ENCODE data around the gene PPM1A. TPM values are rescaled to one million over a fixed set of nuclear protein-coding genes. Genes with fewer than 3 reads are reported as not detected.

Gene PPM1A
- total RNA-seq, 1 experiment from 2014 or later = 52.3 TPM

- BruUV-seq (replicated peaks) = TSS peak; percentile 28
- no peaks in the 10 kb centered on the region for H3K36me3 ChIP-seq (ENCODE audit: insufficient read depth, low read length, poor library complexity, severe bottlenecking)
- intact Hi-C loops (cut with micrococcal nuclease; ENCODE audit: unreplicated experiment) = no loop called here
- ChIA-PET CTCF (interaction anchor here (0.5 to 0.6 kb wide), 2 partner anchors 18 to 57 kb away, joined by 4 to 5 read pairs; no protein-coding TSS in a partner anchor), POLR2A (ENCODE audit: low non-redundant PET) (interaction anchor here (0.5 kb wide), 1 partner anchor 64 kb away, joined by 3 read pairs; no protein-coding TSS in a partner anchor)
- peak; percentile 27 for DNase-seq (ENCODE audit: low spot score)
- H3K9me3 ChIP-seq (ENCODE audit: low read depth, low read length, poor library complexity, severe bottlenecking) = no peaks in the 10 kb centered on the region
- TF ChIP-seq EZH2 (IDR thresholded peaks at IDR 0.05; ENCODE audit: borderline replicate concordance, low read depth, low read length, poor library complexity, severe bottlenecking) = no peak
- TF ChIP-seq, protein P1, sequence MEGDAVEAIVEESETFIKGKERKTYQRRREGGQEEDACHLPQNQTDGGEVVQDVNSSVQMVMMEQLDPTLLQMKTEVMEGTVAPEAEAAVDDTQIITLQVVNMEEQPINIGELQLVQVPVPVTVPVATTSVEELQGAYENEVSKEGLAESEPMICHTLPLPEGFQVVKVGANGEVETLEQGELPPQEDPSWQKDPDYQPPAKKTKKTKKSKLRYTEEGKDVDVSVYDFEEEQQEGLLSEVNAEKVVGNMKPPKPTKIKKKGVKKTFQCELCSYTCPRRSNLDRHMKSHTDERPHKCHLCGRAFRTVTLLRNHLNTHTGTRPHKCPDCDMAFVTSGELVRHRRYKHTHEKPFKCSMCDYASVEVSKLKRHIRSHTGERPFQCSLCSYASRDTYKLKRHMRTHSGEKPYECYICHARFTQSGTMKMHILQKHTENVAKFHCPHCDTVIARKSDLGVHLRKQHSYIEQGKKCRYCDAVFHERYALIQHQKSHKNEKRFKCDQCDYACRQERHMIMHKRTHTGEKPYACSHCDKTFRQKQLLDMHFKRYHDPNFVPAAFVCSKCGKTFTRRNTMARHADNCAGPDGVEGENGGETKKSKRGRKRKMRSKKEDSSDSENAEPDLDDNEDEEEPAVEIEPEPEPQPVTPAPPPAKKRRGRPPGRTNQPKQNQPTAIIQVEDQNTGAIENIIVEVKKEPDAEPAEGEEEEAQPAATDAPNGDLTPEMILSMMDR (conservative IDR thresholded peaks at IDR 0.05; ENCODE audit: low read depth, low read length) = no peak
- peak overlapping the region; percentile 81 for H3K4me3 ChIP-seq (ENCODE audit: low read depth, low read length, poor library complexity, severe bottlenecking)
- peaks cover 19% of the 10 kb centered on the region for H3K4me1 ChIP-seq (ENCODE audit: insufficient read depth, low read length, poor library complexity, severe bottlenecking)
- H3K27me3 ChIP-seq (replicated peaks; ENCODE audit: insufficient read depth, low read depth, low read length, poor library complexity) = no peaks in the 10 kb centered on the region
- peak overlapping the region; percentile 98 for H3K27ac ChIP-seq (ENCODE audit: low read depth, low read length, poor library complexity, severe bottlenecking)
These were observed 1.4 kb downstream of the PPM1A start for GRCh38 chr14:60250257-60251035.

GRCh38 chr14:60251877-60252276 lies 2.9 kb downstream of the PPM1A start:
- H3K9me3 ChIP-seq (ENCODE audit: low read depth, low read length, poor library complexity, severe bottlenecking) = no peaks in the 10 kb centered on the region
- H3K4me1 ChIP-seq (ENCODE audit: insufficient read depth, low read length, poor library complexity, severe bottlenecking) = peaks cover 19% of the 10 kb centered on the region
- intact Hi-C loops (cut with micrococcal nuclease; ENCODE audit: unreplicated experiment) = no loop called here
- H3K4me3 ChIP-seq (ENCODE audit: low read depth, low read length, poor library complexity, severe bottlenecking) = peak overlapping the region; percentile 81
- no peak overlapping the region for H3K27ac ChIP-seq (ENCODE audit: low read depth, low read length, poor library complexity, severe bottlenecking)
- ChIA-PET CTCF (no interaction called here), POLR2A (ENCODE audit: low non-redundant PET) (no interaction called here)
- DNase-seq (ENCODE audit: low spot score) = no peak
- TF ChIP-seq, protein P1 (conservative IDR thresholded peaks at IDR 0.05; ENCODE audit: low read depth, low read length) = no peak
- no peak for TF ChIP-seq EZH2 (IDR thresholded peaks at IDR 0.05; ENCODE audit: borderline replicate concordance, low read depth, low read length, poor library complexity, severe bottlenecking)
- H3K36me3 ChIP-seq (ENCODE audit: insufficient read depth, low read length, poor library complexity, severe bottlenecking) = no peaks in the 10 kb centered on the region
- no peaks in the 10 kb centered on the region for H3K27me3 ChIP-seq (replicated peaks; ENCODE audit: insufficient read depth, low read depth, low read length, poor library complexity)
- BruUV-seq (replicated peaks) = no TSS peak

- TF ChIP-seq, protein P1 (conservative IDR thresholded peaks at IDR 0.05; ENCODE audit: low read depth, low read length) = no peak
- no peak for TF ChIP-seq EZH2 (IDR thresholded peaks at IDR 0.05; ENCODE audit: borderline replicate concordance, low read depth, low read length, poor library complexity, severe bottlenecking)
- no peaks in the 10 kb centered on the region for H3K36me3 ChIP-seq (ENCODE audit: insufficient read depth, low read length, poor library complexity, severe bottlenecking)
- no TSS peak for BruUV-seq (replicated peaks)
- H3K27me3 ChIP-seq (replicated peaks; ENCODE audit: insufficient read depth, low read depth, low read length, poor library complexity) = no peaks in the 10 kb centered on the region
- H3K4me3 ChIP-seq (ENCODE audit: low read depth, low read length, poor library complexity, severe bottlenecking) = no peak overlapping the region
- H3K4me1 ChIP-seq (ENCODE audit: insufficient read depth, low read length, poor library complexity, severe bottlenecking) = peaks cover 14% of the 10 kb centered on the region
- H3K9me3 ChIP-seq (ENCODE audit: low read depth, low read length, poor library complexity, severe bottlenecking) = no peaks in the 10 kb centered on the region
- no peak overlapping the region for H3K27ac ChIP-seq (ENCODE audit: low read depth, low read length, poor library complexity, severe bottlenecking)
- POLR2A ChIA-PET (ENCODE audit: low non-redundant PET) = no interaction called here
- DNase-seq (ENCODE audit: low spot score) = no peak
- intact Hi-C loops (cut with micrococcal nuclease; ENCODE audit: unreplicated experiment) = no loop called here
- CTCF ChIA-PET = no interaction called here
These were observed 3.6 kb downstream of the PPM1A start for GRCh38 chr14:60252630-60253029.

All from A673 (cell line).